TTC549 (cell line): ENCODE results near the gene RYR3.

Experiments
- FAIRE-seq: peaks from 2 replicates; lab custom pipeline; 2012; peaks lifted over from hg19 to GRCh38; lab: Jason Lieb, UNC

Gene RYR3

DNA sequence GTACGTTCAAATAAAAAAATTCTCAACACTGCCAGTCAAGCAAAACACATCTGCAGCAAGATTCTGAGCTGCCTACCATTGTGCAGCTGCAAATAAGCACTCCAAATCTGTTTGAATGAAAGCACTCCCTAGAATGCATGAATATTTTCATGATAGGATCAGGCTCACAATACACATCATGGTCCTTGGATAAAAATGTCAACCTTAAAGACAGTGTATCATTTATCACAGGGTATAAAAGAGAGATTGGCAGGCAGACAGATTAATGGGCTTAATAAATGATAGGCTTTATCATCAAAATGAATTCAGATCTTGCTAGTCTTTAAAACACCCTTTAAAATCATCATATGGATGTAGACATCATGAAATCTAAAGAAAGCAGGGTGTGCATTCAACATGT lies 9.2 kb downstream of the RYR3 start:
- no peak for FAIRE-seq

DNA sequence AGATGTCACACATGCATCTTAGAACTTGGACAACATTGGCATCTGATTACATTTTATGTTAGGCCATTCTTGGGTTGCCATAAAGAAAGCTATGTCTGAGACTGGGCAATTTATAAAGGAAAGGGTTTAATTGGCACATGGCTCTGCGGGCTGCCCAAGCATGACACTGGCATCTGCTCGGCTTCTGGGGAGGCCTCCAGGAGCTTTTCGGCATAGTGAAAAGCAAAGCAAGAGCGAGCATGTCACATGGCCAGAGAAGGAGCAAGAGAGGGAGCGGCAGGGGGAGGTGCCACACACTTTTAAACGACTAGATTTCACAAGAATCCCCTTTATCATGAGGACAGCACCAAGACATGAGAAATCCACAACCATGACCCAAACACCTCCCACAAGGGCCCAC lies 11.3 kb downstream of the RYR3 start:
- FAIRE-seq, result no peak

DNA sequence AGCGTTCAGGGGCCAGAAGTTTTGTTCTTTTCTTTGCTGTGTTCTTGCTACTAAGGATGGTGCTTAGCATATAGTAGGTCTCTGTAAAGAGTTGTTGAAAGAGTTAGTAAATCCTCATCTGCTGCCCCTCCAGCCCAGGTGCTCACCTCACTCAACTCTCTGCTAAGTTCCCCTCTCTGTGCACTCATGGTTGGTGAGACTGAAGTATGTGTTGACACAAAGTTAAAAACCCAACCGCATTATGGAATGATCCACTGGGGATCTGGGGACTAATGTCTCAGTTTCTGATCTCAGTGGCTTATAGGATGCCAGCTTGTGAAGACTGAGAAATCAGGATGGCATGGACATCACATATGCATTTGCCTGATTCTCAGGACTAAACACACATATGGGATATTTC lies 13.8 kb downstream of the RYR3 start:
- FAIRE-seq, result no peak

DNA sequence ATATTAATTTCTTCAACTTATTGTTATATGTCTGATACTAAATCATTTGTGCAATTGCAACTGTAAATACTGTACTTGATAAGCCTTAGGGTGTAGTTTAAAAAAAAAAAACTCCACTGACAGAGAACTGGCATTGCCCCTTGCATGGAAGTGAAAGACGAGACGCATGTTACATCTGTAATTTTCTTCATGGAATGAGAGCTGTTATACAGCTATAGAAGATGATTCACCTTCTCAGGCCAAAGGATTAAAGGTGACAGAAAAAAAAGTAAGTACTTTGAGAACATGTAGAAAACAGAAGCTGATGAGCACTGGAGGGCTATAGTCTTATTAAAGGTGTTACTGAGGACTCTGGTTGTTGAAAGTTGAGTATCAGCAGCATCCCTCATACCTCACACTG lies 16.1 kb downstream of the RYR3 start:
- no peak for FAIRE-seq

DNA sequence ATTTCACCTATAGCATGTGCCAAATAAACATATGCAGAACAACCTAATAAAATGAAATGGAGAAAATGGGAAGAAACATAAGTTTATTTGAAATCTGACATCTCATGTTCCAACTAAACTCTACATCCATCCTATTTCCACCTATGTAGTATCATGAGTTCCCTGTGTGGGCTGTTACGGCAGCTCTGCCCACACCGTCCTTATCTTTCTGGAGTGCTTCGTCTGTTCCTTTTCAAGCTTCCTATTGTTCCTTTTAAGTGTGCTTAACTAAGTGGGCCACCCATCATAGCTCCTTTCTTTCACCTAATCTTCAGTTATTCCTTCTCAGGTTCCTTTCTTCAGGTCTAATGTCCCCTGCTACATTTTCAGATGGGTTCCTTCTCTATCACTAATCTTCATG lies 17.3 kb downstream of the RYR3 start:
- FAIRE-seq, result no peak

DNA sequence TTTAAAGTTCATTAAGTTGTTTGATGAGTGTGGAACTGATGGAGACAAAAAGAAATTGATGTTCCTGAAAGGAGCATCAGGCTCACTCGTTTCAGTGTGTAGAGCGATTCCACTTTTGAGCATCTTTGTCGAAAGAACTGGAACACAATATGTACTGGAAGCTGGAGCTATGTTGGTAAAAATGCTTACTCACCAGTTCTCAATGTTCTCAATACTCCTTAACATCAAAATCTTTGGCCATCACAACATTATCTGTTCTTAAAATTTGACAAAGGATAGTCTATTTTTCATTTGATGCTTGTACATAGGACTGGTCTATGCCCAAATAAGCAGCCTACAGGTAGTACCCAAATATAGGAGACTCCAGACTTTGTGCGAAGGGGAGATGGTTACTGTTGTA lies 18.7 kb downstream of the RYR3 start:
- no peak for FAIRE-seq

DNA sequence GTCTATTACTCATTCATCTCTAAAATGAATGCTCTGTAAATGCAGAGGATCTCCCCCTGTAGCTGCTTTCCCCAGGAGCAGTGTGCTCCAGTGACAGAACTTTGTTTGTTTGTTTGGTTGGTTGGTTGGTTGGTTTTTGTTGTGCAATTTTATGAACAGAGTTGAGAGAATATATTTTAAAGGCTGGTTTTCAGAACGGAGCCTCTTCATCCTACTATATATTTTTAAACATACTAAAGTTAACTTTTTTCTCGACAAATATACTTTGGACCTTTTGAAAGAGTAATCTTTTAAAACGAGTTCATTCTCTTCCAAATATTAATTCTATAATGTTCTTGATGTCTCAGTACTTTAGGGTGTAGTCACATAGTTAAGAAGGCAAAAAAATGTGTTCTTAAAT lies 20.2 kb downstream of the RYR3 start:
- FAIRE-seq, result no peak

DNA sequence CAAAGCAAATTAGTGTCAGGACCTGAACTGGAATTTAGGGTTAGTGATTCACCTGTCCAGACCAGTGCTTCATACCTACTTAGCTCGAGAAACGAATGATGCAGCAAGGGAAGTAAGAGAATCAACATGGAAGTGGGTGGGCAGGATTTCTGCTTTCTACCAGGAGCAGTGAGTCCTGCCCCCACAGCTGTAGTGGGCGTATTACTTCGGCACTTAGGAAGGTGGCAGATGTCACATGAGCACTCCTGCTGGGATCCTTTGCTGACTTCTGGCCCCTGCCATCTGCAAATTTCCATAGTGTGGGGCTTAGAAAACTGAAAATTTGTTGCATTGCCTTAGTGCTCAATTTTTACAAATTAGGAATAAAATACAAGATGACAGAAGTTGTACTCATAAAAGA lies 31.2 kb downstream of the RYR3 start:
- no peak for FAIRE-seq

DNA sequence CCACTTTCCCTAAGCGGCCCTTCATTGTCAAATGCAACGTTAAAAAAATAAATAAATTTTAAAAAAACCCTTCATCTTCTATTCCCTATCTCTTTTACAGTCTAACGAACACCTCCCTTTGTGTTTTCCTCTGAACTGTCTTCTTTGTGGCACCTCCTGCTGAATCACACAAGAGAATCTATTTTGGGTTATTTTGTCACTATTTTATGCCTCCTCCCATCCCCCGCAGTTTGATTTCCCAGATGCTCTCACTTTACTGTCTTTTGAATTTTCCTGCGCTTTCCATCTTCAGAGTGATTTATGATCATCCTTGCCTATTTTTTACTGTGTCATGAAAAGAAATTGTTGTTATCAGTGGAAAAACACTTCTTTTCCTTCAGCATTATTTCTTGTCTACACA lies 32.5 kb downstream of the RYR3 start:
- FAIRE-seq, result no peak

DNA sequence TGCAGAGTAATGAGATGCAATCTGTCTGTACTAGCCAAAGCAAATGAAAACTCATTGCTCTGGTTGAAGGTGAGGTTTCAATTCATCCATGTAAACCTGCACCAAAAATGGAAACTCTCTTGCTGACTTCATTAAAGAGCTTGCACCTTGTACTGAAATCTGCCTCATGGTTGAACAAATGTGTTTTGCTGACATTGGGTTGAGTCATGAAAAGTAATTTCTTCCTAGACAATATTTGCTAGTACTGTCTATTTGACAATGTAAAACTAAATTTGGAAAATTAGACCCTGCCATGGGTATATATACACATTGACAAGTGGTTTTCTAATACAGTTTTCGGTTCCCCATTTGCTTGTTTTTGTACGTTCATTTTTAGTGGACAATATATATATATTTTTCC lies 33.3 kb downstream of the RYR3 start:
- FAIRE-seq, result no peak

DNA sequence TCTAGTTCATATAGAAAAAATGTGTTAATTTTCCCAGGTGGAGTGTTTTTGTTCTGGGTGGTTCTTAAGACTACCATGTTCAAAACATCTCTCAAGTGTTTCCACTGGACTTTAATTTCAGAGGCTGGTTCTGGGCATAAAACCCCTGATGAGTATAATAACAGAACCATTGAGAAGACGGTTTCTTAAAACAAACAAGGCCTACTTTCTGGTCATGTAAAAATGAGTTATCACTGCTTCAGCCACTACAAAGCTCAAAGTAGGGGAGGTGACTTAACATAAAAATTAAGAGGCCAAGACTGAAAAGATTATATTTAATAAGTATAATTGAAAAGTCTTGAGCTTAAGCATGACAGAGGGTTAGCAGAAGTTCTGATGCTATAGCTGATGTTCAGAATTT lies 33.8 kb downstream of the RYR3 start:
- no peak for FAIRE-seq

DNA sequence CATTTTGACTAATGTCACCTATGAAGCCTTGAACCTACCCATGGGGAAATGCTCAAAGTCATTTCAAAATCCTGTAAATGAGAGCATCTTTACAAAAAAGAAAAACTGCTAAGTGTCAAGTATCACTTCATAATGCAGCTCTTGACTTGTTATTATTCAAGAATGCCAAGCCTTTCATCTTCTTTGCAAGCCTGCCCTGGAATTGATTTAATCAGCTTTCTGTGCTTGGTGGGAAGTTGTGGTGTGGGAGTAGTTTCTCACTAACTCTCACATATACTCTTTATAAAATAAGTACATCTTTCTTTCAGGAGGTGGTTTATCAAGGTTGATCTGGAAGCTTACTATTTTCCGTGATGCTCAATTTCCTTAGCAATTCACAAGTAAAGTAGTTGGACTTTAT lies 43.6 kb downstream of the RYR3 start:
- FAIRE-seq, result no peak

DNA sequence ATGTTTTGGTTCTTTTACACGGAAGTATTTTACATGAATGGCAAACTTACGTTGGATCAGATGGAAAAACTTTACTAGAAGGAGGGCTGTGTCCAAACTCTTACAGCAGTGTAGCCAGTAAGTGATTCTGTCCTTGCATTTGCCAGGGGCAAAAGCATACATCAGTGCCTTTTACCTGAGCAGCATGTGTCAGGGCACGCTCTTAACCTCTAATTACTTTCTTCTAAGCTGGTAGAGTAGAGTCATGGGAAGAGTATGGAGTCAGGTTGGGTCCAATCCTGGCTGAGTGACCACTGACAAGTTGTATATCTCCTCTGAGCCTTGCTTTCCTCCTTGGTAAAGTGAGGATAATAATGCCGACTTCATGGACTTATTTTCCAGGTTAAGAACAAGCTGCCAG lies 47.1 kb downstream of the RYR3 start:
- no peak for FAIRE-seq

DNA sequence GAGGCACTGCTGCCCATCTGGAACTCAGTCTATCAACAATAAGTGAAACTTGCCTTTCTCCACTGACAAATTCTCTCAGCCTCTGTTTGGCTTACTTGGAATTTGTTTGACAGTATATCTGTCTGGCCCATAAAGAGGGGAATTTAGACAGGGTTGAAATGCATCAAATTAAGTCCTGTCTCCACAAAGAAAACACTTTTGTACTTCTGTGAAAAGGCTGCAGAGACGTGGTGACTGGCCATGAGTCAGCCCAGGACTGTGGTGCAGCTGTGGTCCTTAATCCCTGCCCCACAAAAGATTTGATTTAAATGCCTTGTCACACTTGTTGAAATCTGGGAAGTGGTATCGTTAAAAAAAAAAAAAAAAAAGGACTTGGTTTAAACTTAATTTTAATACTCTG lies 47.5 kb downstream of the RYR3 start:
- no peak for FAIRE-seq

DNA sequence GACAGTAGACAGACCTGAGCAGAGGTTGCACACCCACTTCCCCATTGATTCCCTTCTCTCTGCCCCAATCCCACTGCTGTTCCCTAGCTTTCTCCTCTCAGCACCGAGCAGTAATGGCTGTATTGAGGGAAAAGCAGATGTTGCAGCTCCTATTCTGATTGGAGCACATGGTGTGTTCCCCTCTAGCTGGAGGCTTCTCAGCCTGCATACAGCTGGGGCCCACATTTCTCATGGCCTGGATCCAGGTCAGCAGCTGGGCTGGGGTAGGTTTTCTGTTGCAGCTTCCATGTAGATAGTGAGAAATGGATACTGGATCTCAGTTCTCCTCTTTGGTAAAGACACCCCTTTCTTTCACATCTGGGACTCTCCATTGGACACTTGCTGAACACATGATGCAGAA lies 50.1 kb downstream of the RYR3 start:
- FAIRE-seq, result no peak

DNA sequence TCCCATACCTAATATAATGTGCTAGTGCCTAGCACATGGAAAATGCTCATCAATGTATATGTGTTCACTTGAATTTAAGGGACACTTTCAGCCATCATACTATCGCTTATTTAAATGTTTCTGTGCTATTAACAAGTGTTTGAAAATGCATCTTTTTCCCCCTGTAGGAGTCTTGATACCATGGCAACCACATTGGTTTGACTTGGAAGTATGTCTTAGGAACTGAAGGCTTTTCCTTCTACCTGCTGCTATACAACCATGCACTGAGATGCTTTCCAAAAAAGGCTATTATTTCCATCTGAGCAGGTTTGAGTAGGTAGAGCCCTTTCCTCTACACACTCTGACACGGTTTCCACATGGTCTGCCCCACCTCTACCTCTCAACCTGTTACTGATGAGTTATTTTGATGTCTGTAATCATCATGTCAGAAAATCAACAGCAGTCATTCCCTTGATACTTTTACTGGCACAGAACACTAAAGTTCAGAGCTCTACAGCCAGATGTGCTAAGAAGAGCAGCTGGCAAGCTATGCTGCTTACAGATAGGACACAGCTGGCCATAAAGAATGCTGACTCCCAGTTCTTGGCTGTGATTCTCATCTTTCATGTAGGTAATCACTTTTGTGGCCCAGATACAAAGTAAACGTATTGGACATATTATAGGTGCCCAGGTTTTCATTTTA lies 59.3 kb downstream of the RYR3 start:
- FAIRE-seq, result no peak

DNA sequence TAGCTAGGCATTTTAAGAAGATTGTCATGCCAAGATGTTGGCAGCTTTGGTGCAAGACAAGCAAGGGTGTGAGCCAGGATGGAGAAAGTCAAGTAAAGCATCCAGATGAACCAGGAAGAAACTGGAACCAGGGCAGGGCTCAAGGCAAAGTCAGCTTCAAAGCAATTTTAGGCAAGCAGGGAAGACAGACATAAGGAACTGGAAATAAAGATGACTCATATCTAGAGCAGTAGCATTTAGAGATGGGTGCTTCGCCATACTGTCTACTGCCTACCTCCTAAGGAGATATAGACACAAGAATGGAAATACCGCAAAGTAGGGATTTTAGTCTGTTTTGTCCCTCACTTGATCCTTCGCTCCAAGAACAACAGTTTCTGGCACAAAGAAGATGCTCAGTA lies 59.9 kb downstream of the RYR3 start:
- FAIRE-seq, result no peak

DNA sequence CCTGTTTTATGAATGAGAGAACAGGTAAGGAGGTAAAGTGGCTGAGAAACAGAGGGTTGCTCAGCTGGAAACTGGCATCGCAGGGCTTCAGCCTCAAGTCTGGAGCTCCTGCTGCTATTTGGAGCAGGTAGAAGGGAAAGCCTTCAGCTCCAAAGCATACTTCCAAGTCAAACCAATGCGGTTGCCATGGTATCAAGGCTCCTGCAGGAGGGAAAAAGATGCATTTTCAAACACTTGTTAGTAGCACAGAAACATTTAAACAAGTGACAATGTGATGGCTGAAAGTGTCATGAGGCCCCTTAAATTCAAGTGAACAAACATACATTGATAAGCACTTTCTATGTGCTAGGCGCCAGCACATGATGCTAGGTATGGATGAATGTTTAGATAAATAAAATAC lies 60.4 kb downstream of the RYR3 start:
- no peak for FAIRE-seq

DNA sequence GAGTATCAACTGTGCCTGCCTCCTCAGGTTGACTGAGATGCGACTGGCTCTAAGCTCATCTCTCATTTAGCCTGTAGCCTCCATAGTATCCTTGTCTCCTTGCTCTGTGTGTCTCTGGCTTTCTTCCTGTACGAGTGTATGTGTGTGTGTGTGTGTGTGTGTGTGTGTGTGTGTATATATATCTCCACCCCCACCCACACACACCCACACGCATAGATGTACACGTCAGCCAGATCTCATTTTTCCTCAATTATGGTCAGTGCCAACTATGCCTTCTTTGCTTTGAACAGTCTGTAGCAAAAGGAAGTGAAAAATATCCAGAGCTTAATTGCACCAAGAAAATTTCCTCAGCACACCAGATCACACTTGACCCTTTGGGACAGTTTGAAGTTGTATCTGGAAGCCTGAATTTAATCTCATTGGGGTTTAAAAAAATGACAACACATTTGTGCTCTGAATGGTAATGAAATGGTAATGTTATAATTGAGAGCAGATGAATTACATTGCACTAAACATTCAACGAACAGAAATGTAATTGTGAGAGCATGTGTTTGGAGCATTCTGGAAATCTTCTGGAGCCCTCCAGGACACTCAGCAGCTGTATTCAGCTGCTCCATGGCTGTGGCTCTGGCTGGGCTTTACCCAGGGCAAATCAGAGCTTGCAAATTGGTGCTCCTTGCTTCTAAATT lies 63.6 kb downstream of the RYR3 start:
- no peak for FAIRE-seq

DNA sequence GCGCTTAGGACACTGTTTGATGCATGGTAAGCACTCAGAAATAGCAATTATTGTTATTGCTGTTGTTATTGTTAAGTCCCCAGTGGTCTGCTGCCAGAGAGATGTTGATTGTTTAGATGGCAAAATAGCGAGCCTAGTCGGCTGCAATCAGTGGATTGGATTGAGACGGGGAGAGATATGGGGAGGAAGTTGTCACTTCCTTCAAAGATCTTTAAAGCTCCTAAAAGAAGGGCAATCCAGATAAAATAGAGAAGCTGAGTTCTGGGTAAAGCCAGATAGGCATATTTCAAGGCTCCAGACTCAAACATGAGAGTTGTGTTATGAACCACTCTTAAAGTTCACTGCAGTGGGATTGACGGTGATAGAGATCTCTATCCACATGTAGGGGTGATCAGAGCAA lies 64.5 kb downstream of the RYR3 start:
- FAIRE-seq, result no peak

DNA sequence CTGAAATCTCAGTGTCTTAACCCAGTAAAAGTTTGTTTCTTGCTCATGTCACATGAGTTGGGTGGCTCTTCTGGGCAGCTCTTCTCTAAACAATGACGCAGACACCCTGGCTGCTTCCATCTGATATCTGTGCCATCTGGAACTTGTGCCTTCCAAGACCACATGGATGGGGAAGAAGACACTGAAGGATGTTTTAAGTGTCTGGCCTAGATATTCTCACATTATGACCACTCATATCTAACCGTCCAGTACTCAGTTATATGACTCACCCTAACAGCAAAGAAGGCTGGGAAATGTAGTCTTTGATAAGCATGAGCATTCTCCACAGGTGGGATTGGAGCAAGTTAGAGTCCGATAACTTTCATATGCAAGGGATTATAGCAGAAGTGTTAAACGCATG lies 66.4 kb downstream of the RYR3 start:
- no peak for FAIRE-seq

DNA sequence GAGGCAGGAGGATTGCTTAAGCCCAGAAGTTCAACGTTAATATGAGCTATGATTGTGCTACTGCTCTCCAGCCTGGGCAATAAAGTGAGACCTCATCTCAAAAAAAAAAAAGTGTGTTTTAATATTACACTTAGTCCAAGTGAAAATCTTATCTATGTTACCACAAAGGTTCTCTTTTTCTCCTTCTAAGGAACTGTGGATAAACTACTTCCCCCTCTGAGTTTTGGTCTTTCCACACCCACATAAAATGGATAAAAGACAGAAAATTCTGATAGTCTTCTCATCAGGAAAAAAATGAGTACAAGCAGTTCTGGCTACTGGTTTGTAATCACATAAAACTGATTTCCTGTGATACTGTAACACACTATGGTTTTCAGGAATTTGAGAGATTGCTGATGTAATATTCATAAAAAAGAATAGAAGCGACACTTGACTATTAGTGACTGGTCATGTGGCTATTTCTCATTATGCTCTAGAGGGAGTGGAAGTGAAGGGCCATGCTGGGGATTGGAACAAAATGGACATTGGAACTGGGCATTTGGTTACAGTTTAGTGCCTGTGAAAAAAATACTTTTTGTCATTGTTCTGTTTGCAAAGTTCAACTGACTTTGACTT lies 68.2 kb downstream of the RYR3 start:
- FAIRE-seq, result no peak

DNA sequence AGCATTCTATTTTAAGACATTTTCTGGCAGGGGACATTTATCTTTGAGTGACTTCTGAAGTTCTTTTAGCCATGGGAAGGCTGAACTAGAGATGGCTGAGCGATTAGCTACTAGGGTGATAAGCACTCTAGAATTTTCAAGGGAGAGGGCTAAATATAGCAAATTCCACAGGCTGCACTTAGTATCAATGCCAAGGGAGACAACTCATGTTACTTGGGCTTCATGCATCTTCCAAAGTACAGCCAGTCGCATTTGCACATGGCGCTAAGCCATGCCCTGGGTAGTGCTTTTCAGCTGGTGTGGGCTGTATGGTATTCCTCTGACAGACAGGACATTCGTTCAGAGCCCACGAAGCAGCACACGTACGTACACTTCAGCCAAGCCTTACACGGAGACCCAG lies 69.6 kb downstream of the RYR3 start:
- FAIRE-seq, result no peak

DNA sequence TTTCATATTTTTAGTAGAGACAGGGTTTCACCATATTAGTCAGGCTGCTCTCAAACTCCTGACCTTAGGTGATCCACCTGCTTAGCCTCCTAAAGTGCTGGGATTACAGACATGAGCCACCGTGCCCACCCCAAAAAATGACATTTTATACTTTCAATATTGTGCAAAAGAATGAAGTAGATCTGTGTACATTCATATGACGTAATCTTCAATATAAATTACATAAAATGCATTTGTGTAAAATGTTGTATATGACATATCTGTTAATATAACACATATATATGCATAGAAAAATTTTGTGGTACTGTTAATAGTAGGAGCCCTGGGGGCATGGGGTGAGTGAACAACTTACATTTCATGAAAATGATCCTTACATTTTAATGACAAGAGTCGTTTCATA lies 71.7 kb downstream of the RYR3 start:
- no peak for FAIRE-seq
